ENCODE data around the gene CDA. TPM values are rescaled to one million over a fixed set of nuclear protein-coding genes. Genes with fewer than 3 reads are reported as not detected.
A peak's percentile ranks its signal among the peaks of the same experiment; 100 is the strongest.

The CDA gene
- total and polyA plus RNA-seq, 2 of the 8 experiments (the other 6 are each of a cell fraction or from before 2014, with no cell fraction given) = 4.4 to 11.3 TPM

GRCh38 chr1:20663365-20663764 lies 74.5 kb downstream of the CDA start:
- Histone ChIP-seq H3K23ac (ENCODE audit: insufficient read length) (no peak overlapping the region), H2AFZ (ENCODE audit: low read length) (no peak overlapping the region), H3K4me3 (ENCODE audit: extremely low read depth in 1 of 4, insufficient read depth in 2 of 4, low read depth in 3 of 4, low read length in 4 of 4) (no peak overlapping the region), H3K9ac (replicated peaks in 1 of 4; ENCODE audit: extremely low read depth in 1 of 4, low read depth in 3 of 4, low read length in 3 of 4) (no peak overlapping the region), H3K4me1 (replicated peaks in 1 of 4; ENCODE audit: control insufficient read depth in 3 of 4, insufficient read depth in 4 of 4, low read length in 3 of 4) (peaks cover 0 to 9% (median 4%) of the 10 kb centered on the region in 4 experiments; a peak in 4 of 7 replicates), H2BK120ac (replicated peaks; ENCODE audit: low read depth, low read length) (no peak overlapping the region), H3K23me2 (ENCODE audit: low read depth, low read length) (peaks cover 12% of the 10 kb centered on the region), H3K79me1 (ENCODE audit: low read depth, low read length) (0 out of 2 replicates have a peak, but pooled peaks cover 3% of the 10 kb centered on the region), H3K27ac (ENCODE audit: low read depth, low read length) (no peak overlapping the region), H4K20me1 (replicated peaks in 1 of 2; ENCODE audit: control insufficient read depth in 1 of 2, insufficient read depth in 2 of 2, low read length in 2 of 2) (peaks cover 1 to 2% of the 10 kb centered on the region in 2 experiments), H4K5ac (ENCODE audit: insufficient read length, low read depth, low read length) (no peak overlapping the region), H3K9me3 (ENCODE audit: insufficient read depth in 2 of 2, low read depth in 1 of 2, low read length in 1 of 2) (no peaks in the 10 kb centered on the region; a peak in 1 of 4 replicates), H2BK12ac (ENCODE audit: low read depth, low read length) (no peak overlapping the region), H2BK15ac (ENCODE audit: low read length) (no peak overlapping the region), H3K79me2 (ENCODE audit: control insufficient read depth in 1 of 2, insufficient read depth in 2 of 2, low read length in 2 of 2) (peaks cover 9 to 28% of the 10 kb centered on the region in 2 experiments), H3K27me3 (replicated peaks in 1 of 4; ENCODE audit: control insufficient read depth in 3 of 4, extremely low read depth in 1 of 4, insufficient read depth in 3 of 4, low read length in 3 of 4) (no peaks in the 10 kb centered on the region), H3K4ac (replicated peaks; ENCODE audit: insufficient read length, low read depth, low read length) (no peak overlapping the region), H4K91ac (replicated peaks; ENCODE audit: insufficient read length, low read length) (no peak overlapping the region), H3K4me2 (ENCODE audit: insufficient read depth in 1 of 2, low read depth in 2 of 2, low read length in 2 of 2) (no peak overlapping the region), H2AK5ac (ENCODE audit: low read depth, low read length) (no peak overlapping the region), H2BK5ac (ENCODE audit: low read depth, low read length) (no peak overlapping the region), H3K56ac (replicated peaks; ENCODE audit: insufficient read length, low read depth, low read length) (no peak overlapping the region), H4K8ac (ENCODE audit: extremely low read depth, insufficient read depth, low read length) (no peak overlapping the region), H2BK20ac (ENCODE audit: low read length) (no peak overlapping the region), H3K14ac (ENCODE audit: insufficient read length) (no peak overlapping the region), H3K36me3 (ENCODE audit: control insufficient read depth in 2 of 4, insufficient read depth in 4 of 4, low read length in 3 of 4) (peaks cover 0 to 4% (median under 1%) of the 10 kb centered on the region in 4 experiments; a peak in 1 of 8 replicates), H3K18ac (ENCODE audit: extremely low read depth, low read length) (no peak overlapping the region)
- ChIA-PET CTCF (ENCODE audit: partially characterized antibody) (interaction anchor here (0.6 to 1.9 kb wide), 11 partner anchors 9 to 287 kb away, joined by 3 to 10 read pairs (median 3); no protein-coding TSS in a partner anchor), POLR2A (ENCODE audit: partially characterized antibody) (interaction anchor here (0.9 to 2.0 kb wide), 3 partner anchors 10 to 123 kb away, joined by 3 to 5 read pairs (median 4); partner anchors contain the start of gene HP1BP3)
- WGBS, 2 experiments (ENCODE audit: extremely low coverage in 1 of 2, insufficient coverage in 1 of 2, insufficient read length in 1 of 2, insufficient replicate concordance in 2 of 2, low coverage in 1 of 2, low lambda C conversion rate in 2 of 2, missing lambda C conversion rate in 1 of 2) = 88% methylated on average over 1 of the region's 1 CpG; no CpG with 5 or more reads in 1 of the 2 experiments
- no peak for DNase-seq (ENCODE audit: low read depth in 1 of 2, low spot score in 2 of 2)
- FAIRE-seq = no peak
- TF ChIP-seq KDM1A (IDR thresholded peaks at IDR 0.05; ENCODE audit: borderline replicate concordance, low read length) (peak; percentile 73; the same call in 1 of the 2 replicates), CTCF (IDR thresholded peaks at IDR 0.05; ENCODE audit: control extremely low read depth in 1 of 3, insufficient read depth in 1 of 3, low read depth in 1 of 3, low read length in 3 of 3) (peak; percentile 11 to 31 (median 19); a peak in 3 of 4 replicates), TAF1 (IDR thresholded peaks at IDR 0.05; ENCODE audit: low read depth, low read length) (no peak), RAD21 (IDR thresholded peaks at IDR 0.05 in 1 of 2, conservative IDR thresholded peaks at IDR 0.05 in 1 of 2; ENCODE audit: low read depth in 2 of 2, low read length in 2 of 2) (peak; percentile 40 to 57)

All from H1 (cell line).